LHCN-M2 (cell line): ENCODE results near the gene SLC27A1. TPM values are rescaled to one million over a fixed set of nuclear protein-coding genes. Genes with fewer than 3 reads are reported as not detected.
"Not testable (repeated sequence)": the region's sequence is repeated elsewhere in the genome, so short reads cannot be mapped to it uniquely, and the experiment has no call there.

Experiments
- DNase-seq: peaks from one replicate; pipeline ENCODE4 v3.0.0-alpha.2; 2012; ENCODE audit warnings: low read depth
- total RNA-seq: library from RNA; depleted of rRNA; stranded (reverse); fragments of >200 nt; gene quantifications from 2 replicates; pipeline ENCODE4 v1.2.3, GENCODE V29; 2014

Gene SLC27A1
- total RNA-seq, 1 experiment from 2014 or later, result 14.1 TPM

GRCh38 chr19:17510220-17510993, 40.1 kb downstream of the SLC27A1 start:
- peak; percentile 17 for DNase-seq

GRCh38 chr19:17511724-17512573, 41.6 kb downstream of the SLC27A1 start:
- DNase-seq, result peak; percentile 84

- no peak for DNase-seq
Observed at GRCh38 chr19:17512574-17512939, 42.2 kb downstream of the SLC27A1 start.

GRCh38 chr19:17515408-17516149, 45.3 kb downstream of the SLC27A1 start:
- no peak for DNase-seq

- peak; percentile 31 for DNase-seq
Observed at GRCh38 chr19:17517898-17518297, 47.6 kb downstream of the SLC27A1 start.

GRCh38 chr19:17518654-17519053, 48.3 kb downstream of the SLC27A1 start:
- DNase-seq, result not testable (repeated sequence)

- DNase-seq, result no peak
Observed at GRCh38 chr19:17519967-17520366, 49.6 kb downstream of the SLC27A1 start.

- DNase-seq, result no peak
Observed at GRCh38 chr19:17520865-17521264, 50.5 kb downstream of the SLC27A1 start.

GRCh38 chr19:17522988-17523872, 52.9 kb downstream of the SLC27A1 start:
- no peak for DNase-seq

- no peak for DNase-seq
Observed at GRCh38 chr19:17524651-17525050, 54.3 kb downstream of the SLC27A1 start.

- no peak for DNase-seq
Observed at GRCh38 chr19:17525141-17525540, 54.8 kb downstream of the SLC27A1 start.

GRCh38 chr19:17526922-17527321, 56.6 kb downstream of the SLC27A1 start:
- no peak for DNase-seq

GRCh38 chr19:17527326-17527725, 57.0 kb downstream of the SLC27A1 start:
- DNase-seq, result no peak

- DNase-seq, result no peak
Observed at GRCh38 chr19:17528610-17529009, 58.3 kb downstream of the SLC27A1 start.

- DNase-seq, result no peak
Observed at GRCh38 chr19:17529239-17530158, 59.2 kb downstream of the SLC27A1 start.

GRCh38 chr19:17530586-17530985, 60.3 kb downstream of the SLC27A1 start:
- no peak for DNase-seq

- DNase-seq, result no peak
Observed at GRCh38 chr19:17532116-17532515, 61.8 kb downstream of the SLC27A1 start.

- DNase-seq, result no peak
Observed at GRCh38 chr19:17532557-17532956, 62.2 kb downstream of the SLC27A1 start.

GRCh38 chr19:17534767-17535166, 64.4 kb downstream of the SLC27A1 start:
- no peak for DNase-seq

GRCh38 chr19:17536955-17537354, 66.6 kb downstream of the SLC27A1 start:
- DNase-seq, result peak; percentile 16
